Dedifferentiated amniotic fluid mesenchymal stem cell (primary cell): ENCODE results near the gene CTSH.
A peak's percentile ranks its signal among the peaks of the same experiment; 100 is the strongest.
"Not testable (repeated sequence)": the region's sequence is repeated elsewhere in the genome, so short reads cannot be mapped to it uniquely, and the experiment has no call there.

Experiments used
- DNase-seq: peaks from one replicate; pipeline ENCODE4 v3.0.0-alpha.2; 2016; ENCODE audit errors: extremely low spot score

The CTSH gene

GRCh38 chr15:78922527-78922926, 22.3 kb downstream of the CTSH start:
- DNase-seq = no peak

GRCh38 chr15:78921940-78922339, 22.9 kb downstream of the CTSH start:
- DNase-seq = no peak

GRCh38 chr15:78921517-78921916, 23.3 kb downstream of the CTSH start:
- no peak for DNase-seq

- DNase-seq = no peak
These were observed 27.0 kb downstream of the CTSH start for GRCh38 chr15:78917888-78918287.

- no peak for DNase-seq
These were observed 28.8 kb downstream of the CTSH start for GRCh38 chr15:78916088-78916487.

- DNase-seq = no peak
These were observed 29.3 kb downstream of the CTSH start for GRCh38 chr15:78915341-78916087.

- DNase-seq = no peak
These were observed 30.6 kb downstream of the CTSH start for GRCh38 chr15:78914027-78914764.

- DNase-seq = no peak
These were observed 31.8 kb downstream of the CTSH start for GRCh38 chr15:78913012-78913411.

- DNase-seq = no peak
These were observed 32.5 kb downstream of the CTSH start for GRCh38 chr15:78912316-78912715.

- no peak for DNase-seq
These were observed 34.6 kb downstream of the CTSH start for GRCh38 chr15:78910271-78910670.

GRCh38 chr15:78909791-78910228, 35.0 kb downstream of the CTSH start:
- peak; percentile 31 for DNase-seq

GRCh38 chr15:78909160-78909695, 35.6 kb downstream of the CTSH start:
- no peak for DNase-seq

GRCh38 chr15:78907577-78907976, 37.3 kb downstream of the CTSH start:
- no peak for DNase-seq

- no peak for DNase-seq
These were observed 38.6 kb downstream of the CTSH start for GRCh38 chr15:78906316-78906620.

- no peak for DNase-seq
These were observed 40.1 kb downstream of the CTSH start for GRCh38 chr15:78904599-78905358.

GRCh38 chr15:78902281-78903032, 42.4 kb downstream of the CTSH start:
- not testable (repeated sequence) for DNase-seq

GRCh38 chr15:78900819-78901533, 43.9 kb downstream of the CTSH start:
- not testable (repeated sequence) for DNase-seq

GRCh38 chr15:78898540-78898939, 46.3 kb downstream of the CTSH start:
- DNase-seq = no peak

GRCh38 chr15:78895471-78895870, 49.4 kb downstream of the CTSH start:
- no peak for DNase-seq

- no peak for DNase-seq
These were observed 51.3 kb downstream of the CTSH start for GRCh38 chr15:78893538-78893937.

- no peak for DNase-seq
These were observed 55.8 kb downstream of the CTSH start for GRCh38 chr15:78889000-78889399.
